ENCODE measurements around the gene CEPT1.

Gene CEPT1

DNA sequence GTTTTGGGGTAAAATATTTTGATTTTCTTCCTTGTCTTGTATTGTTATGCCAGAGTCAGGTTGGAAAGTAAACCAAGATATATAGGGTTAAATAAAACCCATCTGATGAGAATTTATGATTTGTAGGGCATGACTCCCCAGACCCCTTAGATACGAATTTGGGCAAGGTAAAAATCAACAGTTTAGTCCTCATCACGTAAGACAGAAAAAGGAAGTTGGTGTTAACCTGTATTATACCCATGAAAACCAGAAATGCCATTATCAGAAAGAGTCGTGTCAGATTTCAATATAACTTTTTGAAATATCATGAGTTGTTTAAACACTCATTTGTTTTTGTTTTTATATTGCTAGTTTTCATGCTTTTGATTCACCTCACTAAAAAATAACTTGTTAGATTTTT is 11.8 kb downstream of the CEPT1 start:
- TF ChIP-seq ZFX (IDR thresholded peaks at IDR 0.05): no peak
- TF ChIP-seq, protein P1, sequence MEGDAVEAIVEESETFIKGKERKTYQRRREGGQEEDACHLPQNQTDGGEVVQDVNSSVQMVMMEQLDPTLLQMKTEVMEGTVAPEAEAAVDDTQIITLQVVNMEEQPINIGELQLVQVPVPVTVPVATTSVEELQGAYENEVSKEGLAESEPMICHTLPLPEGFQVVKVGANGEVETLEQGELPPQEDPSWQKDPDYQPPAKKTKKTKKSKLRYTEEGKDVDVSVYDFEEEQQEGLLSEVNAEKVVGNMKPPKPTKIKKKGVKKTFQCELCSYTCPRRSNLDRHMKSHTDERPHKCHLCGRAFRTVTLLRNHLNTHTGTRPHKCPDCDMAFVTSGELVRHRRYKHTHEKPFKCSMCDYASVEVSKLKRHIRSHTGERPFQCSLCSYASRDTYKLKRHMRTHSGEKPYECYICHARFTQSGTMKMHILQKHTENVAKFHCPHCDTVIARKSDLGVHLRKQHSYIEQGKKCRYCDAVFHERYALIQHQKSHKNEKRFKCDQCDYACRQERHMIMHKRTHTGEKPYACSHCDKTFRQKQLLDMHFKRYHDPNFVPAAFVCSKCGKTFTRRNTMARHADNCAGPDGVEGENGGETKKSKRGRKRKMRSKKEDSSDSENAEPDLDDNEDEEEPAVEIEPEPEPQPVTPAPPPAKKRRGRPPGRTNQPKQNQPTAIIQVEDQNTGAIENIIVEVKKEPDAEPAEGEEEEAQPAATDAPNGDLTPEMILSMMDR (conservative IDR thresholded peaks at IDR 0.05): no peak
- H3K27ac ChIP-seq: no peak overlapping the region

DNA sequence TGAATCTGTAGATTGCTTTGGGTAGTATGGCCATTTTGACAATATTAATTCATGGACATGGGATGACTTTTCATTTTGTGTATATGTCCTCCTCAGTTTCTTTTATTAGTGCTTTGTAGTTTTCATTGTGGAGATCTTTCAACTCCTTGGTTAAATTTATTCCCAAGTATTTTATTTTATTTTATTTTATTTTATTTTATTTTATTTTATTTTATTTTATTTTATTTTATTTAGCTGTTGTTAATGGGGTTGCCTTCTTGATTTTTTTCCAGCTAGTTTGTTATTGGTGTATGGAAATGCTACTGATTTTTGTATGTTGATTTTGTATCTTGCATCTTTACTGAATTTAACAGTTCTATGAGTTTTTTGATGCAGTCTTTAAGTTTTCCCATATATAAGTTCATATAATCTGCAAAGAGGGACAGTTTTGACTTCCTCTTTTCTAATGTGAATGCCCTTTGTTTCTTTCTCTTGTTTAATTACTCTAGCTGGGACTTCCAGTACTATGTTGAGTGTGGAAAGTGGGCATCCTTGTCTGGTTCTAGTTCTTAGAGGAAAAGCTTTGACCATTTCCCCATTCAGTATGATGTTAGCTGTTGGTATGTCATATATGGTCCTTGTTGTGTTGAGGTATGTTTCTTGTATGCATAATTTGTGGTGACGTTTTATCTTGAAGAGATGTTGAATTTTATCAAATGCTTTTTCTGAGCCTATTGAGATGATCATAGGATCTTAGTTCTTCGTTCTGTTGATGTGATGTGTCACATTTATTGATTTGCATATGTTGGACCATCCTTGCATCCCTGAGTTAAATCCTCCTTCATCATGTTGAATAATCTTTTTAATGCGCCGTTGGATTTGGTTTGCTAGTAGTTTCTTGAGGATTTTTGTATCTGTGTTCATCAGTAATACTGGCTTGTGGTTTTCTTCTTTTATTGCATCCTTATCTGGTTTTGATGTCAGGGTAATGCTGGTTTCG is 14.3 kb downstream of the CEPT1 start:
- no peak overlapping the region for H3K27ac ChIP-seq
- TF ChIP-seq, protein P1 (conservative IDR thresholded peaks at IDR 0.05): no peak
- TF ChIP-seq ZFX (IDR thresholded peaks at IDR 0.05): no peak

DNA sequence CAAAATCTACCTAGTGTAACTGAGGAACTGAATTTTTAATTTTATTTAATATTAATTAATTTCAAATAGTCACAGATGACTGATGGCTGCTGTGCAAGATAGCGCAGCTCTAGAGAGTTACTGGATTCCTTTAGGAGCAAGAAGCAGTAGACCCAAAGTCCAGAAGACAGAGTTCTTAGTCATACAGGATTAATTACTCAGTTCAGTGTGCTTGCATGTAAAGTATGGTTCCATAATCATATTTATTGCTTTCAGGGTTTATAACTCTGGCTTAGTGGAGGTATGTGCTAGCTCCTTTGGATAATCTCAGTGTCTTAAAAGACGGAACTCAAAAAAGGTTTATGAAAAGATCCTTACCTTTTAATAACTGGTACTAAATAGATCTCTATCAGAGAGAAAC is 17.4 kb downstream of the CEPT1 start:
- no peak overlapping the region for H3K27ac ChIP-seq
- TF ChIP-seq, protein P1 (conservative IDR thresholded peaks at IDR 0.05): no peak
- TF ChIP-seq ZFX (IDR thresholded peaks at IDR 0.05): no peak

DNA sequence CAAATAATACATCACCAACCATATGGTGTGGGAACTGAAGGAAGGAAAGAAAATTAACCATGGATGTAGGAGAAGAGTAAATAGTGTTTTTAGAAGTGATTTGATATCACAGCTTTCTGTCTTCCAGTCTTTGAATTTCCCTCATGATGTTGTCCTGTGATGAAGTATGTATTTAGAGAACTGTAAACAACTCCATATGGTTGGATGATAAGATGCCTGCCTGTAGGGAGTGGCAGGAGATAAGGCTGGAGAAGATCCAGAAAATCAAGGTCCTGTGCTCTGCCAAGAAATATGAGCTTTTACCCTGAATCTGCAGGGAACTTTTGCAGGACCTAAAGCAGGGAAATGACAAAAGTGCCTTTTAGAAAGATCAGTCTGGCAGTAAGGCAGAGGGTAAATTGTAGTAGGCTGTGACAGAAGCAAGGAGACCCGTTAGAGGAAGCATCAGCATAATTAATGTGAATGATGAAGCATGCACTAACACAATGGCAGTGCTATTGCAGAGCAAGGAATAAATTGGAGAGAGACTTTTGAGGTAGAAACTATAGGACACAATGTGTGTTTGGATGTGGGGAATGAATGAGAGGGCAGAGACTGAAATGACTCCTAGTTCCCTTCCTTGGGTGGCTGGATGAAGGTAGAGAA is 21.9 kb downstream of the CEPT1 start:
- TF ChIP-seq, protein P1 (conservative IDR thresholded peaks at IDR 0.05): no peak
- TF ChIP-seq ZFX (IDR thresholded peaks at IDR 0.05): no peak
- no peak overlapping the region for H3K27ac ChIP-seq

DNA sequence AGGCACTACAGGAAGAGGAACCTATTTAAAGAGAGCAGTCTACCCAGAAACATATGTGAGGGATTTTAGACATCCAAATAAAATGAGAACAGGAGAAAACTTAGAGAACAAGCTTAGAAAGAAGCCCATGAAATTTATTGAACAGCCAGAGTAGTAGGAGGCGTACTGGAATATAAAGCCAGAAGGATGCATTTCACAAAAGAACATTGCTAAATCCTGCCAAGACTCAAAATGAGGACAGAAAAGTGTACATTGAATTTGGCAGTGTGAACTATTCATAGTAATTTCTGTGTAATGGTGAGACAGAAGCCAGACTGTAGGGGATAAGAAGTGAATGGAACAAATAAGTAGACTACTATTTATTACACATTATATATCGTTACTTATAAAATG is 22.5 kb downstream of the CEPT1 start:
- no peak for TF ChIP-seq ZFX (IDR thresholded peaks at IDR 0.05)
- TF ChIP-seq, protein P1 (conservative IDR thresholded peaks at IDR 0.05): no peak
- H3K27ac ChIP-seq: no peak overlapping the region

DNA sequence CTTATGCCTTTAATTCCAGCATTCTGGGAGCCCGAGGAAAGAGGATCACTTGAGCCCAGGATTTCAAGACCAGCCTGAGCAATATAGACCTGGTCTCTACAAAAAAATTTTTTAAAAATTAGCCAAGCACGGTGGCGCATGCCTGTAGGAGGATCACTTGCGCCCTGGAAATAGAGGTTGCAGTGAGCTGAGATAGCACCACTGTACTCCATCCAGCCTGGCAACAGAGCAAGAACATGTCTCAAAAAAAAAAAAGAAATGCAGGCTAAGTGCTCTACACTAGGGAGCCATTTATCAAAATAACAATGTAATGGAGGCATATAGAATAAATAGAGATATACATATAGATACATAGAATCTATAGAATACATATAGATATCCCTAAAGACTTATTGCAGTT is 23.3 kb downstream of the CEPT1 start:
- TF ChIP-seq, protein P1 (conservative IDR thresholded peaks at IDR 0.05): no peak
- TF ChIP-seq ZFX (IDR thresholded peaks at IDR 0.05): no peak
- no peak overlapping the region for H3K27ac ChIP-seq

DNA sequence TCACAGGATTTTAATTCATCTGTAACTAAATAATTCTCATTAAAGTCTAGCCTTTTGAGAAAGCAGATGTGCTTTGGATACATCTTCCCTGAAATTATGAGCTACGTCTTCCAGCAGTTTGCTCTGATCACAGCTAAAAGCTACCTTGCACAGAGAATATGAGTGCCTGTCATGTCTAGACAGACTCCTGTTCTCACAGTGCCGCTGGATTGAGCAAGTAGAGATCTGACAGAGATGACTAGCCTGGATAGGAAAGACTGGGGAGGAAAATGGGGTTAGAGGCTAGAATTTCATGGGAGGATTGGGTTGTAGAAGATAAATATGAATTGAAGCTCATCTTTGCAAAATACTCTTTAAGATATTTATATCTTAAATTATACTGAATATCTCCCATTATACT is 24.1 kb downstream of the CEPT1 start:
- H3K27ac ChIP-seq: no peak overlapping the region
- TF ChIP-seq, protein P1 (conservative IDR thresholded peaks at IDR 0.05): no peak
- no peak for TF ChIP-seq ZFX (IDR thresholded peaks at IDR 0.05)
